Activated T-helper 17 cell treated with anti-CD3 and anti-CD28 coated beads, Interleukin-2, amount 50 U/mL, for 72 hours (primary cell): ENCODE results near the gene PDE3A. TPM values are rescaled to one million over a fixed set of nuclear protein-coding genes. Genes with fewer than 3 reads are reported as not detected.

Source experiments
- ATAC-seq: fragments of 150-1000 bp; cut with Tn5 transposase; replicated peaks from 2 replicates; pipeline ENCODE4 v1.10.0; 2021; ENCODE audit warnings: mild to moderate bottlenecking, moderate library complexity
- H3K27ac Mint-ChIP-seq: one replicate; pipeline ENCODE4 v1.8.0; 2022; ENCODE audit warnings: mixed read lengths
- H3K27me3 Mint-ChIP-seq: one replicate; pipeline ENCODE4 v1.8.0; 2022; ENCODE audit warnings: mixed read lengths
- H3K36me3 Mint-ChIP-seq: one replicate; pipeline ENCODE4 v1.8.0; 2022; ENCODE audit warnings: low read depth, mild to moderate bottlenecking, mixed read lengths
- H3K4me1 Mint-ChIP-seq: one replicate; pipeline ENCODE4 v1.8.0; 2022; ENCODE audit warnings: mixed read lengths
- H3K4me3 Mint-ChIP-seq: one replicate; pipeline ENCODE4 v1.8.0; 2022; ENCODE audit warnings: mild to moderate bottlenecking, mixed read lengths
- H3K9me3 Mint-ChIP-seq: one replicate; pipeline ENCODE4 v1.8.0; 2022; ENCODE audit warnings: mixed read lengths
- total RNA-seq, 2 donors: library from RNA; stranded (reverse); gene quantifications; one replicate each; pipeline ENCODE4 v1.2.3, GENCODE V29; 2022

Gene PDE3A
- total RNA-seq, 2 donors from 2014 or later, result not detected

- Mint-ChIP-seq H3K4me3 (no peak overlapping the region), H3K9me3 (no peaks in the 10 kb centered on the region), H3K27me3 (no peaks in the 10 kb centered on the region), H3K36me3 (no peaks in the 10 kb centered on the region), H3K27ac (no peak overlapping the region), H3K4me1 (no peaks in the 10 kb centered on the region)
- ATAC-seq, result no peak
Observed at GRCh38 chr12:20560935-20561334, 192.6 kb downstream of the PDE3A start.

GRCh38 chr12:20561871-20562270, 193.5 kb downstream of the PDE3A start:
- H3K36me3 Mint-ChIP-seq, result no peaks in the 10 kb centered on the region
- no peak for ATAC-seq
- no peaks in the 10 kb centered on the region for H3K4me1 Mint-ChIP-seq
- no peaks in the 10 kb centered on the region for H3K9me3 Mint-ChIP-seq
- no peak overlapping the region for H3K27ac Mint-ChIP-seq
- H3K27me3 Mint-ChIP-seq, result no peaks in the 10 kb centered on the region
- H3K4me3 Mint-ChIP-seq, result no peak overlapping the region

- H3K9me3 Mint-ChIP-seq, result no peaks in the 10 kb centered on the region
- no peak for ATAC-seq
- H3K4me3 Mint-ChIP-seq, result no peak overlapping the region
- H3K4me1 Mint-ChIP-seq, result no peaks in the 10 kb centered on the region
- no peak overlapping the region for H3K27ac Mint-ChIP-seq
- H3K27me3 Mint-ChIP-seq, result no peaks in the 10 kb centered on the region
- no peaks in the 10 kb centered on the region for H3K36me3 Mint-ChIP-seq
Observed at GRCh38 chr12:20567413-20567812, 199.1 kb downstream of the PDE3A start.

- Mint-ChIP-seq H3K4me1 (no peaks in the 10 kb centered on the region), H3K4me3 (no peak overlapping the region), H3K9me3 (no peaks in the 10 kb centered on the region), H3K27ac (no peak overlapping the region), H3K27me3 (no peaks in the 10 kb centered on the region), H3K36me3 (no peaks in the 10 kb centered on the region)
- no peak for ATAC-seq
Observed at GRCh38 chr12:20572451-20572850, 204.1 kb downstream of the PDE3A start.

GRCh38 chr12:20576528-20576927, 208.2 kb downstream of the PDE3A start:
- H3K4me1 Mint-ChIP-seq, result no peaks in the 10 kb centered on the region
- ATAC-seq, result no peak
- no peaks in the 10 kb centered on the region for H3K36me3 Mint-ChIP-seq
- no peaks in the 10 kb centered on the region for H3K9me3 Mint-ChIP-seq
- H3K27ac Mint-ChIP-seq, result no peak overlapping the region
- no peak overlapping the region for H3K4me3 Mint-ChIP-seq
- no peaks in the 10 kb centered on the region for H3K27me3 Mint-ChIP-seq

- no peak for ATAC-seq
- Mint-ChIP-seq H3K27me3 (no peaks in the 10 kb centered on the region), H3K4me3 (no peak overlapping the region), H3K27ac (no peak overlapping the region), H3K36me3 (no peaks in the 10 kb centered on the region), H3K4me1 (no peaks in the 10 kb centered on the region), H3K9me3 (no peaks in the 10 kb centered on the region)
Observed at GRCh38 chr12:20577054-20577453, 208.7 kb downstream of the PDE3A start.

DNA sequence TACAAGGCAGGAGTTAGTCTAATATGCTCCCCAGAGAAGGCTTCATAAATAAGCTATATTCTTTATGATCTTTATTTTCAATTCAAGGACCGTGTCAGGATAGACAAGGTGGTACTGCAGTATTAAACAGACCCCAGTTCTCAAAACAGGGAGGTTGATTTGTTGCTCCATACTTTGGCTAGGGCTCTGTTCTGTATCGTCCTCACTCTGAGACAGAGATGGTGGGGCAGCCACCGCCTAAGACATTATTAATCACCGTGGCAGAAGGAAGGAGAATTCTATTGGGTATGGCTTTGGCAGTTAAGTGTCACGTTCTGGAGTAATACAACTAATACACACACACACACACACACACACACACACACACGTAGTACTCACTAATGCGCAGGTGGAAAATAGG, 209.8 kb downstream of the PDE3A start:
- H3K4me1 Mint-ChIP-seq, result no peaks in the 10 kb centered on the region
- no peak for ATAC-seq
- H3K27ac Mint-ChIP-seq, result no peak overlapping the region
- H3K4me3 Mint-ChIP-seq, result no peak overlapping the region
- H3K36me3 Mint-ChIP-seq, result no peaks in the 10 kb centered on the region
- H3K9me3 Mint-ChIP-seq, result no peaks in the 10 kb centered on the region
- no peaks in the 10 kb centered on the region for H3K27me3 Mint-ChIP-seq

- no peak for ATAC-seq
- H3K9me3 Mint-ChIP-seq, result no peaks in the 10 kb centered on the region
- peaks cover 6% of the 10 kb centered on the region for H3K27me3 Mint-ChIP-seq
- H3K36me3 Mint-ChIP-seq, result no peaks in the 10 kb centered on the region
- no peak overlapping the region for H3K4me3 Mint-ChIP-seq
- H3K27ac Mint-ChIP-seq, result no peak overlapping the region
- no peaks in the 10 kb centered on the region for H3K4me1 Mint-ChIP-seq
Observed at GRCh38 chr12:20585055-20585625, 216.8 kb downstream of the PDE3A start.

GRCh38 chr12:20585913-20586312, 217.6 kb downstream of the PDE3A start:
- no peak for ATAC-seq
- H3K4me1 Mint-ChIP-seq, result no peaks in the 10 kb centered on the region
- H3K4me3 Mint-ChIP-seq, result no peak overlapping the region
- no peak overlapping the region for H3K27ac Mint-ChIP-seq
- H3K36me3 Mint-ChIP-seq, result no peaks in the 10 kb centered on the region
- H3K27me3 Mint-ChIP-seq, result peaks cover 6% of the 10 kb centered on the region
- no peaks in the 10 kb centered on the region for H3K9me3 Mint-ChIP-seq

- Mint-ChIP-seq H3K4me3 (no peak overlapping the region), H3K9me3 (no peaks in the 10 kb centered on the region), H3K27me3 (peaks cover 6% of the 10 kb centered on the region), H3K36me3 (no peaks in the 10 kb centered on the region), H3K27ac (no peak overlapping the region), H3K4me1 (no peaks in the 10 kb centered on the region)
- no peak for ATAC-seq
Observed at GRCh38 chr12:20588042-20588441, 219.7 kb downstream of the PDE3A start.

- no peak overlapping the region for H3K27ac Mint-ChIP-seq
- no peaks in the 10 kb centered on the region for H3K4me1 Mint-ChIP-seq
- no peaks in the 10 kb centered on the region for H3K9me3 Mint-ChIP-seq
- no peaks in the 10 kb centered on the region for H3K36me3 Mint-ChIP-seq
- no peak for ATAC-seq
- H3K4me3 Mint-ChIP-seq, result no peak overlapping the region
- H3K27me3 Mint-ChIP-seq, result peaks cover 3% of the 10 kb centered on the region
Observed at GRCh38 chr12:20590570-20590969, 222.2 kb downstream of the PDE3A start.

- H3K4me1 Mint-ChIP-seq, result no peaks in the 10 kb centered on the region
- H3K9me3 Mint-ChIP-seq, result no peaks in the 10 kb centered on the region
- H3K36me3 Mint-ChIP-seq, result no peaks in the 10 kb centered on the region
- ATAC-seq, result no peak
- no peak overlapping the region for H3K4me3 Mint-ChIP-seq
- no peaks in the 10 kb centered on the region for H3K27me3 Mint-ChIP-seq
- no peak overlapping the region for H3K27ac Mint-ChIP-seq
Observed at GRCh38 chr12:20592556-20592955, 224.2 kb downstream of the PDE3A start.

- H3K36me3 Mint-ChIP-seq, result no peaks in the 10 kb centered on the region
- H3K27ac Mint-ChIP-seq, result no peak overlapping the region
- H3K4me1 Mint-ChIP-seq, result no peaks in the 10 kb centered on the region
- no peaks in the 10 kb centered on the region for H3K27me3 Mint-ChIP-seq
- no peak for ATAC-seq
- no peak overlapping the region for H3K4me3 Mint-ChIP-seq
- no peaks in the 10 kb centered on the region for H3K9me3 Mint-ChIP-seq
Observed at GRCh38 chr12:20593611-20594010, 225.3 kb downstream of the PDE3A start.

DNA sequence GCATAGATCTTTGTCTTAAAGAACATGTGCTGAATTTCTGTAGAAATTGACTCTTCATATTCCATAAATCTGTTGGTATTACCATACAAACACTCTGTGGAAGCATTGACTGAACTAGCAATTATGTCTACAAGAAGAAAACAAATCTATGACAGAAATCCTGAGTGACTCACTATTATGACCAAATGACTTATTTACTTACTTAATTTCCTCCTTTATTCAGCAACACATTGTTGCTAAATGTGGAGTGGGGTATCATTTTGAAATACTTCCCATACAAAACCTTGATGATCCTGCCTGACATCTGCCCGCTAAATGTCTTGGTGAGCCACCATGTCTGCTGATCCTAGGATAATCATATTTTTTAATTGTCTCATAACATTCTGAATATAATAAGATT, 227.7 kb downstream of the PDE3A start:
- Mint-ChIP-seq H3K27me3 (no peaks in the 10 kb centered on the region), H3K27ac (no peak overlapping the region), H3K9me3 (no peaks in the 10 kb centered on the region), H3K4me3 (no peak overlapping the region), H3K4me1 (no peaks in the 10 kb centered on the region), H3K36me3 (no peaks in the 10 kb centered on the region)
- no peak for ATAC-seq

GRCh38 chr12:20599757-20600156, 231.4 kb downstream of the PDE3A start:
- Mint-ChIP-seq H3K4me1 (no peaks in the 10 kb centered on the region), H3K27ac (no peak overlapping the region), H3K9me3 (no peaks in the 10 kb centered on the region), H3K27me3 (no peaks in the 10 kb centered on the region), H3K4me3 (no peak overlapping the region), H3K36me3 (no peaks in the 10 kb centered on the region)
- ATAC-seq, result no peak

- Mint-ChIP-seq H3K4me1 (no peaks in the 10 kb centered on the region), H3K27ac (no peak overlapping the region), H3K27me3 (no peaks in the 10 kb centered on the region), H3K4me3 (no peak overlapping the region), H3K9me3 (no peaks in the 10 kb centered on the region), H3K36me3 (no peaks in the 10 kb centered on the region)
- no peak for ATAC-seq
Observed at GRCh38 chr12:20601668-20602280, 233.4 kb downstream of the PDE3A start.
